Esophagus squamous epithelium (tissue), 5 donors: Measurements from ENCODE around the gene PTPRQ. TPM values are rescaled to one million over a fixed set of nuclear protein-coding genes. Genes with fewer than 3 reads are reported as not detected.

Experiments used
- DNase-seq: peaks from one replicate; lab custom pipeline; 2025; lab: John Stamatoyannopoulos, UW
- H3K27ac ChIP-seq, 4 donors: fragments of 200-600 bp; sonication (generic); one replicate each; pipeline ENCODE4 v1.5.1; 2016 to 2019; ENCODE audit warnings: mild to moderate bottlenecking in 1 of 4
- H3K27me3 ChIP-seq, 4 donors: fragments of 200-600 bp; sonication (generic); 1 replicate in 3 of 4; 2 replicates in 1 of 4; pipeline versions ENCODE4 v1.5.1 to v1.6.0; 2017 to 2021; ENCODE audit warnings: antibody characterized with exemption in 1 of 4
- H3K36me3 ChIP-seq, 3 donors: fragments of 200-600 bp; sonication (generic); one replicate each; pipeline ENCODE4 v1.5.1; 2016 to 2019
- H3K4me1 ChIP-seq, 3 donors: fragments of 200-600 bp; sonication (generic); one replicate each; pipeline ENCODE4 v1.5.1; 2017 to 2019
- H3K4me3 ChIP-seq, 4 donors: fragments of 200-600 bp; sonication (generic); 1 replicate in 3 of 4; 2 replicates in 1 of 4; pipeline ENCODE4 v1.5.1; 2016 to 2019; ENCODE audit warnings: mild to moderate bottlenecking in 2 of 4, moderate library complexity in 1 of 4
- H3K9me3 ChIP-seq, 3 donors: fragments of 200-600 bp; sonication (generic); one replicate each; pipeline ENCODE4 v1.5.1; 2016 to 2019
- POLR2A ChIP-seq, 4 donors: fragments of 450-650 bp; IDR thresholded peaks; one replicate each; pipeline ENCODE4 v1.6.1; 2017; ENCODE audit warnings: antibody characterized with exemption in 4 of 4, mild to moderate bottlenecking in 4 of 4, moderate library complexity in 3 of 4
- WGBS, 2 donors: methylation state at CpG; one replicate each; pipeline ENCODE4 v1.1.5; 2018; 5-methylcytosine and 5-hydroxymethylcytosine counted together
- intact Hi-C: fragments of 100-400 bp; cut with DNase I; formaldehyde crosslinking; loops from one replicate; pipeline ENCODE4 v1.15.0; 2022
- total RNA-seq, 4 donors: library from RNA; depleted of rRNA; stranded (reverse); fragments of >200 nt; gene quantifications; one replicate each; pipeline ENCODE4 v1.1.0, GENCODE V29; 2016
- TF ChIP-seq, protein P1 (sequence below), 6 experiments: fragments of 450-650 bp in 4 of 6; fragments of 200-600 bp in 2 of 6; sonication (generic) in 2 of 6; IDR thresholded peaks; one replicate each; pipeline ENCODE4 v1.5.1; 2016 to 2019; ENCODE audit warnings: antibody characterized with exemption in 6 of 6, mild to moderate bottlenecking in 4 of 6, moderate library complexity in 4 of 6
- donor health status: DM: yes; HTN: yes; CAD: no.

The PTPRQ gene
- total RNA-seq, 4 donors from 2014 or later: 0.19 to 0.44 (median 0.31) TPM; not detected in 1

DNA sequence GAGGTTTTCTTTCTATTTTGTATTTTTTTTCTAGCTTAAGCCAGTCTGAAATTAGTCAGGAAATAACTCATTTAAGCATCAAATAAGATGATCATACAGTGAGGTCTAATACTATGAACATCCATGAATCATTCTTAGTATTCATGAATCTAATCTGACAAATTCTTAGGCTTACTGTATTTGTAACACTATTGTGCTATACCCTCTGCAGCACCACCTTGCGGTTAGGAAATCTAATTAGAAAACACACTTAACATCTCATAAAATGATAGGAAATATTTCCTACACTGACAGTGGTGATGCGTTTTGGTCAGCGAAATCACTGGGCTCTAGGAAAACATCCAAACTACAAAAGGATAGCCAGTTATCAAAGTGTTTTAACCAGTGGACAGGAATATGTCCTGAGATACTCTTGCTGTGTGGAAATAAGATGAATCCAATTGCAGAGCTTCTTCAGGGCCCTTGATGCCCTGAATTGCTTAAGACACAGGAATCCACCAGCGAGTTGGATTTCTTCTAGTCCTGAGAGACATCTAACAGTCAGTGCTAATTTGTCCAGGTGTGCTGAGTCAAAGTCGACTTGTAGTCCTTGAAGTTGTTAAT lies 154.1 kb downstream of the PTPRQ start:
- WGBS, 2 donors: 45 to 64% methylated on average over 5 of the region's 5 CpGs
- intact Hi-C loops: no loop called here
- no peaks in the 10 kb centered on the region for H3K4me1 ChIP-seq
- H3K9me3 ChIP-seq: no peaks in the 10 kb centered on the region
- DNase-seq: no peak
- no peaks in the 10 kb centered on the region for H3K36me3 ChIP-seq
- no peaks in the 10 kb centered on the region for H3K27me3 ChIP-seq
- H3K4me3 ChIP-seq: no peak overlapping the region
- no peak overlapping the region for H3K27ac ChIP-seq
- TF ChIP-seq POLR2A (IDR thresholded peaks at IDR 0.05): no peak
- TF ChIP-seq, protein P1, sequence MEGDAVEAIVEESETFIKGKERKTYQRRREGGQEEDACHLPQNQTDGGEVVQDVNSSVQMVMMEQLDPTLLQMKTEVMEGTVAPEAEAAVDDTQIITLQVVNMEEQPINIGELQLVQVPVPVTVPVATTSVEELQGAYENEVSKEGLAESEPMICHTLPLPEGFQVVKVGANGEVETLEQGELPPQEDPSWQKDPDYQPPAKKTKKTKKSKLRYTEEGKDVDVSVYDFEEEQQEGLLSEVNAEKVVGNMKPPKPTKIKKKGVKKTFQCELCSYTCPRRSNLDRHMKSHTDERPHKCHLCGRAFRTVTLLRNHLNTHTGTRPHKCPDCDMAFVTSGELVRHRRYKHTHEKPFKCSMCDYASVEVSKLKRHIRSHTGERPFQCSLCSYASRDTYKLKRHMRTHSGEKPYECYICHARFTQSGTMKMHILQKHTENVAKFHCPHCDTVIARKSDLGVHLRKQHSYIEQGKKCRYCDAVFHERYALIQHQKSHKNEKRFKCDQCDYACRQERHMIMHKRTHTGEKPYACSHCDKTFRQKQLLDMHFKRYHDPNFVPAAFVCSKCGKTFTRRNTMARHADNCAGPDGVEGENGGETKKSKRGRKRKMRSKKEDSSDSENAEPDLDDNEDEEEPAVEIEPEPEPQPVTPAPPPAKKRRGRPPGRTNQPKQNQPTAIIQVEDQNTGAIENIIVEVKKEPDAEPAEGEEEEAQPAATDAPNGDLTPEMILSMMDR (IDR thresholded peaks at IDR 0.05): peak in 3 of 6 experiments; percentile 16 to 53 (median 26)

GRCh38 chr12:80602455-80602854 lies 158.4 kb downstream of the PTPRQ start:
- DNase-seq: no peak
- no peak overlapping the region for H3K4me3 ChIP-seq
- WGBS, 2 donors: 84 to 85% methylated on average over 3 of the region's 3 CpGs
- no peaks in the 10 kb centered on the region for H3K4me1 ChIP-seq
- no peaks in the 10 kb centered on the region for H3K9me3 ChIP-seq
- no peaks in the 10 kb centered on the region for H3K36me3 ChIP-seq
- no peak for TF ChIP-seq POLR2A (IDR thresholded peaks at IDR 0.05)
- TF ChIP-seq, protein P1 (IDR thresholded peaks at IDR 0.05): no peak
- no peak overlapping the region for H3K27ac ChIP-seq
- intact Hi-C loops: no loop called here
- H3K27me3 ChIP-seq: no peaks in the 10 kb centered on the region

DNA sequence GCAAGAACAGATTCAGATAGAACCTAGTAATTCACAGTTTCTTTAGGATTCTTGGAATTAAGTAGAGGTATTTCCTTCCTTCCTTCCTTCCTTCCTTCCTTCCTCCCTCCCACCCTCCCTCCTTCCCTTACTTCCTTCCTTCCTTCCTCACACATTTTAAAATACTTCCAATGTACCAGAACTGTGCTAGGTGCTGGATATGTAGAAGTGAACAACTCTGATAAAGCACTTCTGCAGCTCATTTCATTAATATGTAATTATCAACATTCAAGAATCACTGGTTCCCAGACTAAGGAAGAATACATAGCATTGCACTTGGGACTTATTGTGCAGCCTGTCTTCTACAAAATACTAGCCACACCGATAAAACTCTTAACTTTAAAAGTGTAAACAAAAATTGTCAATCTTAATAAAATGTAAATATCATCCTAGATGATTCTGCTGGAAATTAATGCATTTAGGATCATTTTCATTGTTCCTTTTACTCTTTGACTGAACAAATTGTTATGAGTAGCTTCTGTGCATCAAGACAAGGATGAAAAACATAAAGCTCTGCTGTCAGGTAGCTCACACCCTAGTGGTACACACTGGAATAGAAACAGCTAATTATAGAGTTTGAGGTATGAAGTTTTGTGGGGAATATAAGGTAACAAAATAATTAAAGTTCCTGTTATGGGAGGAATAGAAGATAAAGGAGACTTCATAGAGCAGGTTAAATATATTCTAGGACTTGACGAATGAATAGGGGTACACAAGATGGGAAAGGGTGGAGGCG lies 163.5 kb downstream of the PTPRQ start:
- Histone ChIP-seq H3K4me3 (no peak overlapping the region), H3K9me3 (no peaks in the 10 kb centered on the region), H3K4me1 (no peaks in the 10 kb centered on the region), H3K27me3 (no peaks in the 10 kb centered on the region), H3K27ac (no peak overlapping the region), H3K36me3 (no peaks in the 10 kb centered on the region)
- intact Hi-C loops: no loop called here
- 76 to 79% methylated on average over 3 of the region's 3 CpGs for WGBS, 2 donors
- no peak for TF ChIP-seq POLR2A (IDR thresholded peaks at IDR 0.05)
- TF ChIP-seq, protein P1 (IDR thresholded peaks at IDR 0.05): peak in 1 of 6 experiments; percentile 24
- DNase-seq: no peak

GRCh38 chr12:80617733-80618132 lies 173.7 kb downstream of the PTPRQ start:
- H3K9me3 ChIP-seq: no peaks in the 10 kb centered on the region
- intact Hi-C loops: no loop called here

GRCh38 chr12:80620281-80620680 lies 176.2 kb downstream of the PTPRQ start:
- intact Hi-C loops: no loop called here
- 79 to 87% methylated on average over 2 of the region's 2 CpGs for WGBS, 2 donors
- no peak for DNase-seq
- Histone ChIP-seq H3K36me3 (no peaks in the 10 kb centered on the region), H3K9me3 (no peaks in the 10 kb centered on the region), H3K27ac (no peak overlapping the region), H3K27me3 (no peaks in the 10 kb centered on the region), H3K4me3 (no peak overlapping the region), H3K4me1 (no peaks in the 10 kb centered on the region)
- TF ChIP-seq, protein P1 (IDR thresholded peaks at IDR 0.05): no peak
- TF ChIP-seq POLR2A (IDR thresholded peaks at IDR 0.05): no peak

More at GRCh38 chr12:80617733-80618132, 173.7 kb downstream of the PTPRQ start:
- Histone ChIP-seq H3K36me3 (no peaks in the 10 kb centered on the region), H3K27ac (no peak overlapping the region), H3K27me3 (no peaks in the 10 kb centered on the region), H3K4me3 (no peak overlapping the region), H3K4me1 (no peaks in the 10 kb centered on the region)
- no peak for TF ChIP-seq POLR2A (IDR thresholded peaks at IDR 0.05)
- TF ChIP-seq, protein P1 (IDR thresholded peaks at IDR 0.05): no peak
- no peak for DNase-seq
